Heart left ventricle (tissue), 16 donors: ENCODE measurements around the gene GLUD1. TPM values are rescaled to one million over a fixed set of nuclear protein-coding genes. Genes with fewer than 3 reads are reported as not detected.
"Not testable (repeated sequence)": the region's sequence is repeated elsewhere in the genome, so short reads cannot be mapped to it uniquely, and the experiment has no call there.

Experiments
- ATAC-seq, 4 donors: fragments of 200-7000 bp; cut with Tn5 transposase; one replicate each; pipeline ENCODE4 v1.9.1; 2020 to 2022; ENCODE audit warnings: moderate library complexity in 4 of 4, mild to moderate bottlenecking in 3 of 4, moderate number of reproducible peaks in 1 of 4
- DNase-seq, 5 donors: peaks; one replicate each; pipeline ENCODE4 v3.0.0-alpha.2; 2020
- H3K27ac ChIP-seq, 12 donors: fragments of 200-600 bp; sonication (generic) in 4 of 12; one replicate each; pipeline versions ENCODE4 v1.5.0 to v1.8.0; 2016 to 2022; ENCODE audit warnings: mild to moderate bottlenecking in 2 of 12
- H3K27me3 ChIP-seq, 9 donors: fragments of 200-600 bp; sonication (generic) in 2 of 9; one replicate each; pipeline versions ENCODE4 v1.5.1 to v1.8.0; 2016 to 2022; ENCODE audit warnings: mild to moderate bottlenecking in 3 of 9
- H3K36me3 ChIP-seq, 9 donors: fragments of 200-600 bp; sonication (generic) in 2 of 9; one replicate each; pipeline versions ENCODE4 v1.5.0 to v1.8.0; 2018 to 2022; ENCODE audit warnings: mild to moderate bottlenecking in 2 of 9
- H3K4me1 ChIP-seq, 12 donors: fragments of 200-600 bp; sonication (generic) in 4 of 12; one replicate each; pipeline versions ENCODE4 v1.5.0 to v1.8.0; 2016 to 2022; ENCODE audit warnings: mild to moderate bottlenecking in 3 of 12
- H3K4me3 ChIP-seq, 12 donors: fragments of 200-600 bp; sonication (generic) in 4 of 12; one replicate each; pipeline versions ENCODE4 v1.5.0 to v1.8.0; 2017 to 2022; ENCODE audit warnings: mild to moderate bottlenecking in 9 of 12, moderate library complexity in 4 of 12
- H3K9me3 ChIP-seq, 12 donors: fragments of 200-600 bp; sonication (generic) in 4 of 12; one replicate each; pipeline versions ENCODE4 v1.5.0 to v1.8.0; 2016 to 2022; ENCODE audit warnings: mild to moderate bottlenecking in 1 of 12
- CTCF ChIP-seq, 12 donors: fragments of 200-600 bp; sonication (generic) in 4 of 12; IDR thresholded peaks; one replicate each; pipeline versions ENCODE4 v1.5.0 to v1.8.0; 2018 to 2022; ENCODE audit warnings: antibody characterized with exemption in 12 of 12, mild to moderate bottlenecking in 5 of 12
- POLR2A ChIP-seq, 2 donors: fragments of 450-650 bp; IDR thresholded peaks; one replicate each; pipeline ENCODE4 v1.6.1; 2017; ENCODE audit warnings: antibody characterized with exemption in 2 of 2, mild to moderate bottlenecking in 2 of 2, moderate library complexity in 2 of 2
- WGBS, 4 donors: extraction: QIAGEN DNeasy Blood & Tissue Kit in 2 of 4; methylation state at CpG; one replicate each; pipeline versions ENCODE4 v1.1.5 to v1.1.7; 2013 to 2018; 5-methylcytosine and 5-hydroxymethylcytosine counted together
- intact Hi-C, 10 donors: fragments of 100-400 bp; cut with DNase I; formaldehyde crosslinking; loops; one replicate each; pipeline versions ENCODE4 v1.11.1 to v1.14.2; 2022
- polyA plus RNA-seq, 2 donors: library from polyadenylated mRNA; stranded (reverse); fragments of 200-250 nt; gene quantifications; one replicate each; pipeline ENCODE4 v1.2.3, GENCODE V29; 2013
- total RNA-seq, 9 donors: library from RNA; depleted of rRNA in 2 of 9; stranded (reverse); fragments of >200 nt in 2 of 9; fragmentation: NEBNext Ultra II Directional in 3 of 9; extraction: Animal tissue kit (Norgen Biotek cat#: 25700) in 3 of 9; gene quantifications; one replicate each; pipeline versions ENCODE4 v1.1.0 to v1.2.4, GENCODE V29; 2016 to 2023
- donor health status: ischemic (EF 13 %, LVEDD 7.1; RV severe dilation, severe dysfunction).
- donor health status: healthy with polysubstance abuse.
- donor health status: DM: no; HTN: yes; CAD: no.
- donor health status: DM: no; HTN: no; CAD: no.
- donor health status: ischemic (EF 25% LVEDD 6.9; RV normal size, moderate dysfunction).
- donor health status: ischemic (EF 25% LVEDD 5.7; RV mildly dilated, moderate dysfunction).
- donor health status: healthy.
- donor health status: DM: yes; HTN: yes; CAD: no.
- donor health status: ischemic (EF 35%, LVEDD 5.7; RV mildly dilated, moderate dysfunction).
- donor health status: nonischemic (EF 11% LVEDD 7.7; RV severe dilation, severe dysfunction).
- donor health status: DM: yes; HTN: yes; CAD: no.
- donor health status: PGD.
- donor health status: ischemic (EF 29% LVEDD 5.4; RV normal size, mild dysfunction).
- donor health status: nonischemic (EF 23%, LVEDD 6.1; RV moderate dilation, normal function).

The GLUD1 gene
- total and polyA plus RNA-seq, 11 donors, result 42.9 to 138 (median 104) TPM

DNA sequence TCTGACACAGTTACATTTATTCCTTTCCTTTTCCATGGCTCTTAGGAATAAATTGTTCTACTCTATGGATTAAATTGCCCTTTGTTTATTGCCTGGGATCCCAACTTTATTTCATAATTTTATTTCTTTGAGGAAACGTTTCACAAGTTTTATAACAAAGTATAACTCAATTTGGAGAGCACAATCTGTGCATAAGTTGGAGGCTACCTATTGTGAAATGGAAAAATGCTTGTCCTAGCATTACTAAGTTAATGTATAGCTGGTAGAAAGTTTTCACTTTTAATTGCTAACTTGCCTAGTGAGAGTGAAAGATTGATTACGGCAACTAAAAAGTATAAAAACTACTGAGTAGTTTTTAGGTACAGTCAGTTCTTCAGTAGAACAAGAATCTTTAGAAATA is 32.4 kb upstream of the GLUD1 start:
- H3K27me3 ChIP-seq, H3K27ac ChIP-seq, H3K36me3 ChIP-seq, DNase-seq, H3K4me3 ChIP-seq, H3K4me1 ChIP-seq, intact Hi-C loops, ATAC-seq, H3K9me3 ChIP-seq: not testable (repeated sequence)
- 93 to 100% (median 97%) methylated on average over 1 to 2 of the region's 2 CpGs for WGBS, 4 donors

GRCh38 chr10:87123351-87123750 is 28.7 kb upstream of the GLUD1 start:
- ATAC-seq, H3K9me3 ChIP-seq, H3K4me3 ChIP-seq, H3K27ac ChIP-seq, H3K27me3 ChIP-seq, DNase-seq, intact Hi-C loops, H3K36me3 ChIP-seq, H3K4me1 ChIP-seq: not testable (repeated sequence)
- WGBS, 4 donors, result 96 to 98% (median 97%) methylated on average over 3 of the region's 4 CpGs

DNA sequence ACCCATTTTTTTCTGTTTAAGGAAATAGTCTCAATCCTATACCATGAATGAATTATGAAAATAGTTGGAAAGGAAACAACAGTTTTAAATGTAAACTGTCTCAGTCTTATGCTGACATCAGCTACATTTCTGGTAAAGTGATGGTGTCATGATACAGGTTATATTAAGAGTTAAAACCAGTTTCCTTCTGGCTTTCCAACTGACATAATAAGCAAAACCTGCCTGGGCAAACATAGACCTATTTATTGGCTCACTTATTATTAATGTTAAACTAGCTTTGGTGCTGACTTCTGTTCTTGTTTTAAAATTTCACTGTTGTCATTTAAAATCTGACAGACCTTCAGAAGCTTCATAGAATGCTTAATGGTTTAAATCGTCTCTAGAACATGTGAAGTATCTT is 24.4 kb upstream of the GLUD1 start:
- ATAC-seq, H3K27ac ChIP-seq, H3K27me3 ChIP-seq, H3K9me3 ChIP-seq, DNase-seq, intact Hi-C loops, H3K4me1 ChIP-seq, H3K36me3 ChIP-seq, H3K4me3 ChIP-seq: not testable (repeated sequence)
- WGBS, 4 donors, result 86 to 100% (median 91%) methylated on average over 1 of the region's 1 CpG

DNA sequence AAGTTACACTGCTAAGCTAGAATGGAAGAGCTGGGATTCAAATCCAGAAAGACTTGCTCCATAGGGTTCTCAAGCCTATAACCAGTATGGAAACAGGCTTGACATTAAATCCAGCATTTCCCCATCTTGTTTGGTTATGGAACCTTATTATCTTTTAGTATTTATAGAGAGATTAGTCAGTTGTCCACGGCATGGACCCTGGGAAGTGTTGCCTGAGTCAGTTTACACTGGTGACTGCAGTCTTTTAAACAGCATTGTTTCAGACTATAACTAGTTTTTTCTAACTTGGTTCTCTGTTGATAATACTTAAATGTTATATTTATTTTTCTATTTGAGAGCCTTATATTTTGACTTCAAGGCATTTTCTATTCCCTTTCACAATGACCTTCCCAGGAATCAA is 23.5 kb upstream of the GLUD1 start:
- H3K36me3 ChIP-seq, H3K4me3 ChIP-seq, H3K9me3 ChIP-seq, intact Hi-C loops, H3K27me3 ChIP-seq, H3K27ac ChIP-seq, DNase-seq, ATAC-seq, H3K4me1 ChIP-seq: not testable (repeated sequence)
- WGBS, 4 donors, result 63 to 67% (median 67%) methylated on average over 1 of the region's 1 CpG; no CpG with 5 or more reads in 1 of the 4 donors

GRCh38 chr10:87105446-87106124 is 10.9 kb upstream of the GLUD1 start:
- ATAC-seq (no peak), DNase-seq (no peak)
- H3K4me1 ChIP-seq, result no peaks in the 10 kb centered on the region
- no peaks in the 10 kb centered on the region for H3K27me3 ChIP-seq
- H3K4me3 ChIP-seq, result no peak overlapping the region
- no peaks in the 10 kb centered on the region for H3K9me3 ChIP-seq
- intact Hi-C loops, result no loop called here
- no peak for TF ChIP-seq CTCF (IDR thresholded peaks at IDR 0.05)
- no peak for TF ChIP-seq POLR2A (IDR thresholded peaks at IDR 0.05)
- H3K36me3 ChIP-seq, result peaks cover 0 to 85% (median 60%) of the 10 kb centered on the region in 9 donors
- WGBS, 4 donors, result 92 to 96% (median 93%) methylated on average over 7 of the region's 7 CpGs
- no peak overlapping the region for H3K27ac ChIP-seq

DNA sequence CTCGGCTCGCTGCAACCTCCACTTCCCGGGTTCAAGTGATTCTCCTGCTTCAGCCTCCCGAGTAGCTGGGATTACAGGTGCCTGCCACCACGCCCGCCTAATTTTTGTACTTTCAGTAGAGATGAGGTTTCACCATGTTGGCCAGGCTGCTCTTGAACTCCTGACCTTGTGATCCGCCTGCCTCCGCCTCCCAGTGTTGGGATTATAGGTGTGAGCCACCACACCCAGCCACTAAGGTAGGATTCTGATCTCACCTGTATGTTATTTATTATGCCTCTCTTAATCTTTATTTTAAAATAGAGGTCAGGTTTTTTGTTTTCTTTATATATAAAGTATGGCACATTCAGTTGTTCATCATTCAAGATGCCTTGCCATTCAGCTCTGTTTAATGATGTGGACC is 10.1 kb upstream of the GLUD1 start:
- peaks cover 0 to 93% (median 60%) of the 10 kb centered on the region in 9 donors for H3K36me3 ChIP-seq
- H3K27me3 ChIP-seq, intact Hi-C loops, ATAC-seq, H3K27ac ChIP-seq, H3K4me1 ChIP-seq, H3K4me3 ChIP-seq, H3K9me3 ChIP-seq, DNase-seq: not testable (repeated sequence)
- 88 to 97% (median 94%) methylated on average over 8 of the region's 8 CpGs for WGBS, 4 donors

DNA sequence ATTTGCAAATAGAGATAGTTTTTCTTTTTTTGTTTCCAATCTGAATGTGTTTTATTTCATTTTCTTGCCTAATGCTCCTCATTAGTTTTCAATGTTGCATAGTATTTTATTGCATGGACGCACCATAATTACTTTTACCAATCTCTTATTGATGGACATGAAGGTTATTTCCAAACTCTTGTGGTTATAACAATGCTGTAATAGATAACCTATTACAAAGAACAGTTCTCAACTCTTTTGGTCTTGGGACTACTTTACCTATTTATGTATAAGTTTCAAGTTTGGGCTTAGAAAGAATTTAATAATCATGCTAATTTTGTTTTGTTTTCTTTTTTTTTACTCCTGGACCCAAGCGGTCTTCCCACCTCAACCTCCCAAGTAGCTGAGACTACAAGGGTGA is 7.4 kb upstream of the GLUD1 start:
- 96 to 100% (median 98%) methylated on average over 2 of the region's 2 CpGs for WGBS, 4 donors
- DNase-seq (no peak), ATAC-seq (no peak)
- no peak for TF ChIP-seq POLR2A (IDR thresholded peaks at IDR 0.05)
- TF ChIP-seq CTCF (IDR thresholded peaks at IDR 0.05), result no peak
- Histone ChIP-seq H3K27ac (no peak overlapping the region), H3K4me3 (no peak overlapping the region), H3K36me3 (peaks cover 0 to 88% (median 54%) of the 10 kb centered on the region in 9 donors), H3K9me3 (peaks cover 0 to 4% (median 0%) of the 10 kb centered on the region in 12 donors), H3K27me3 (no peaks in the 10 kb centered on the region), H3K4me1 (peaks cover 0 to under 1% (median 0%) of the 10 kb centered on the region in 12 donors)
- intact Hi-C loops, result no loop called here
